Measurements from ENCODE around the gene PRIM2. TPM values are rescaled to one million over a fixed set of nuclear protein-coding genes. Genes with fewer than 3 reads are reported as not detected.

PRIM2 gene
- total and polyA plus RNA-seq, 2 of the 8 experiments (the other 6 are each of a cell fraction or from before 2014, with no cell fraction given): 20.8 to 46.8 TPM

- TF ChIP-seq TBP (IDR thresholded peaks at IDR 0.05; ENCODE audit: low read depth, low read length): no peak
- TF ChIP-seq ATF2 (IDR thresholded peaks at IDR 0.05; ENCODE audit: low read length): no peak
- no peak for TF ChIP-seq CBX8 (IDR thresholded peaks at IDR 0.05; ENCODE audit: borderline replicate concordance, low read depth, low read length)
- no peak for TF ChIP-seq CREB1 (IDR thresholded peaks at IDR 0.05)
- TF ChIP-seq ATF3 (IDR thresholded peaks at IDR 0.05; ENCODE audit: insufficient read depth, low read depth, low read length): no peak
- no peak for TF ChIP-seq GABPA (IDR thresholded peaks at IDR 0.05; ENCODE audit: borderline replicate concordance, insufficient read depth, low read length)
These were observed 18.7 kb upstream of the PRIM2 start (continued) for GRCh38 chr6:57298741-57299140.

All from H1 (cell line).